HG03469 (cell line): Measurements from ENCODE around the gene SCP2D1.

ENCODE experiments used
- ATAC-seq: cut with Tn5 transposase; IDR thresholded peaks from one replicate; pipeline ENCODE4 v1.9.1; 2021; ENCODE audit warnings: mild to moderate bottlenecking, moderate library complexity, moderate number of reproducible peaks; ENCODE audit not compliant: unreplicated experiment

SCP2D1 gene

DNA sequence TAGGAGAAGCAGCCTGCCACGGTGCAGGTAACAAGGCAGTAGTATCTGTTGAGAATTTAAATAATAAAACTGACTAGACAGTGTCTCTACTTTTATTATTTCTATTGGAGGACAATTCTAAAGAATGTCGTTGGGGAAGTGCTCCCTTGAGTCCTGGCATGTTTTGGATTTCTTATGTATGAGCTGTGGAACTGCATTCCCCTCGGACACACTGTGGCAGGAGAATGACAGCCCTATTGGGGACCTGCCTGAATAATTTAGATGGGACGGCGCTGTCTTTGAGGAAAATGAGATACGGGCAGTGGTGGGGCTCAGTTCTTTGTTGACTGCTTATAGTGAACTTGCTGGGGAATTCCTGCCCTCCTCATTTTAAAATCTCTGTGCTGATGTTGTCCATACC lies 2.4 kb upstream of the SCP2D1 start:
- no peak for ATAC-seq

- ATAC-seq, result no peak
Observed at GRCh38 chr20:18811904-18812303, 1.7 kb upstream of the SCP2D1 start.

GRCh38 chr20:18815194-18815942 lies 1.8 kb downstream of the SCP2D1 start:
- ATAC-seq, result no peak

DNA sequence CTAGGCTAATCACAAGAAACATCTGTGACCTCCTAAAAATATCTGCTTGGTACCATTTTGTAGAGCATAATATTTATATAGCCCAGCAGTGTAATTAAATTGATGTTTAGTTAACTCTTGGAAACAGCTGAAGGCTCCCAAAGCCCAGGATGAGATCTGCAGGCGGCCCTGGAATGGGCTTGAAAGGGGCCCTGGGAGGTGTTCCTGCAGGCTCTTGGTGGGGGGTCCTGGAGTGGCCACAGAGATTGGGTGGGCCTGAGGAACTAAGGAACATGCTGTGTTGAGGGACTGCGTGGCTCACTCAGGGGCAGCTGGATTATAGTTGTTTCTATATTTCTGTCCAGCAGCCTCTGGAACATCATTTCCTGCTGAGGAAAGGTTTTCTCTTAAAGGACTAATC lies 9.2 kb downstream of the SCP2D1 start:
- ATAC-seq, result no peak

DNA sequence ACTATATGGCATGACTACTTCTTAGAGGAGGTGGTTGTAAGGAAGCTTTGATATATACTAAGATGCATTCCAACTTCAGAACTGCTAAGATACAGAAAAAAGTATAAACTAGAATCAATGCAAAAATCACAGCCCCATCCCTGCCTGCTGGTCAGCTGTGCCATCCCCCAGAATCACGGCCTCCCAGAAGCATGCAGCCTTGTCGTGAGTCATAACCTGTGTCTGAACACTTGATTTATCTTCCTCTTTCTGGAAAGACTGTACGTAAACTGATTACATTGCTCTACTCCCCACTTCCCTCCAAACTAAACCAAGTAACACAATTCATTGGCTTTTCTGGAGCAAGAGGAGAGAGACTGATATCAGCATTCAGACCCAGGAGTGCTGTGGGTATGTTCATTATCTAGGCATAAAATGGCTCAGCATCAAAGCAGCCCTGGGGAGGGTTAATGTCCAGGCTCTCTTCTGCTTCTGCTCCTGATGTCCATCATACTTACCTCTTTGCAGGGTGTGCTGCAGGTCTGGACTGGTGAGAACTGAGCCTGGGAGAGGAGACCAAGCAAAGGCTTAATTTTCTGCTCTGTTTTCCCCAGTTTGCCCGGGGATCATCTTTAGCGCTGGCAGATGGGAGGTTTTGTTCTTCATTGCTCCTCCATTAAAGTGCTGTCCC lies 18.4 kb downstream of the SCP2D1 start:
- no peak for ATAC-seq

DNA sequence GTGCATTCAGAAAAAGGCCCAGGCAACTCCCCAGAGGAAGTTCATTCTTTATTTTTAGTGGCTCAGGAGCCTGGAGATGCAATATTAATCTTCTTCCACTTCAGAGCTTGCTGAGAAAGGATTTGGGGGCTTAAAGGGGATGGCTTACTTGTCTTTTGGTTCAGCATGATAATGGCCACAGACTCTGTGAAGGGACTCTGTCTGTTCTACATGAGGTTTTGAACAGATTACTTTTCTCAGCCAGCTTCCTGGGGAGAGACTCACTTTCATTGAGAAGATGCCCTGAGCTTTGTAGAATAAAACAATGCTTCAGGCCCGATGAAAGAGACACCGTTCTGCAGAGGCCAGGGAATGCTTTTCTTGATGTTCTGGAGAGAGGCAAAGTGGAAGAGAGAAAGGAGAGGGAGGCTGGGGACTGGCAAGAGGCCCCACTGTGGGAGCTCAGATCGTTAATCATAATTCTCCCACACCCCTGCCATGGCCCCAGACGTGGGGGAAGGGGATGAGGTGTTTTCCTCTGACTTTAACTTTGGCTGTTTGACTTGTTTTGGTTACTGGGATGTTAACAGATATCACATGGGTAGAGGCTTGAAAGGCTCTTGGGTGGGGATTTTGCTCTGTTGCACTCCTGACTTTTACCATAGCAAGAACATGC lies 19.1 kb downstream of the SCP2D1 start:
- ATAC-seq, result no peak

DNA sequence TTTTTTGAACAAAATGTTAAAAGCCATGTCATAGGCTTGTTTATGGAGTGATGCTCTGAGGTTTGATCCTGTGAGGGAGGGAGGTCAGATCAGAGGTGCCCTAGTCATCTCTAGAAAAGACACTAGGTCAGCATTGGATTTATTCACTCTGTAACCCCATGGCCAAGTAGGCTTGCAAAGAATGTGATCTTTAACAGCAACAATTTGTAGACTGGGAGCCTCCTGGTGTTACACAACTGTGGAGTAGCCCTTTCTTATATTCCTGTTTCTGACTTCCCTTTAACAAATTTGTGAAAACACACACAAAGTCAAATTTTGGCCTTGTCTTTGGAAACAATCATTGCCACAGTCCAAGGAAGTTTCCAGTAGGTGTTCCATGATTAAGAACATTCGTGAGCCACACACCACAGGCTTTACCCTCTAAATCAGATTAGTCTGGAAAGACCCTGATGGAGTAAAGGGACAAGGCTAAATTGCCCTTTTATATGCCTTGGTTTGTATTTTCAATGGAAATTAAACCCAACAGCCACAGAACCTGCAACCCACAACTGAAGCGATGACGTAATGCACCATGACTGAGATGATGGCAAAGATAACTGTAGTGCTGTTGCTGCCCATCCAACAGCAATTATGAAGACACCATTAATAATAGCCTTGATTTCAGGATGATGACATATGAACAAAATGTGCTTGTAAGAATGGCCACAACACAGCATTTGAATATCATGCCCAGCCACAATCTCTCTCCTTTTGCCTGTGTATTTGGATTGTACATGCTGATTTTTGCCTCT lies 22.1 kb downstream of the SCP2D1 start:
- no peak for ATAC-seq

DNA sequence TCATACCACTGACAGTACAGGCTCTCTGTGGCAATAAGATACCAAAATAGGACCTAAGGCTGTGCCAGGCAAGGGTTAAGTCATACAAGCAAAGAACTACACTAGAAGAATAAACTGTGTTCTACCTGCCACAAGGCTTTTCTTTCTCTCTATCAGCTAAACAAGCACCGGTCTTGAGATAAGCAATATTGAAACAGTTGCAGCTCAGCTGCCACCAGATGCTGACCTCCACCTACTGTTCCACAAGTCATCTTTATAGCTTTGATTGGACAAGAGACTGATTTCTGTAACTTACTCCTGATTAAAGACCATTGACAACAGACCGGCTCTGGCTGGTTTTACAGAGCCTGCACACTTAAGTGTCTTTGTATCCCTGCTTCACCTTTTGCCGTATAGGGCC lies 24.1 kb downstream of the SCP2D1 start:
- ATAC-seq, result no peak

- no peak for ATAC-seq
Observed at GRCh38 chr20:18839507-18840247, 26.1 kb downstream of the SCP2D1 start.

GRCh38 chr20:18840248-18840645 lies 26.7 kb downstream of the SCP2D1 start:
- ATAC-seq, result no peak

- no peak for ATAC-seq
Observed at GRCh38 chr20:18845017-18845416, 31.4 kb downstream of the SCP2D1 start.

GRCh38 chr20:18847226-18847755 lies 33.7 kb downstream of the SCP2D1 start:
- ATAC-seq, result no peak

GRCh38 chr20:18849131-18849530 lies 35.5 kb downstream of the SCP2D1 start:
- ATAC-seq, result no peak

DNA sequence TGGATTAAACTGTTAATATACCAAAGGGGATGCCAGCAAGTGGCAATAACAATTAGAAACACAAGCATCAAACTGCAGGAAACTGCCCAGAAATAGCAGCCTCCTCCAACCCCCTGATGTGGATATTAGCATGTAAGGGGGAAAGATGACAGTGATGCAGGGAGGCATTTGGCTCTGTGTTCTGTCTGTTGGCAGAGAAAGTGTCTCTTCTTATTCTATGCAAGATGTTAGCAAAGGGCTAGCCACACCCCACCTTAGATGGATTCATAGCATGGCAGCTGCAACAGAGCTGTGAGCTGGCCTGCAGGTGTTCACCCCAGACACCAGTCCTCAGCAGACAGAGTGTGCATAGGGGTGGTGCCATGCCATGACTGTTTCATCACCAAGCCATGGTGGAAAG lies 38.0 kb downstream of the SCP2D1 start:
- no peak for ATAC-seq

- ATAC-seq, result no peak
Observed at GRCh38 chr20:18852318-18852717, 38.7 kb downstream of the SCP2D1 start.

DNA sequence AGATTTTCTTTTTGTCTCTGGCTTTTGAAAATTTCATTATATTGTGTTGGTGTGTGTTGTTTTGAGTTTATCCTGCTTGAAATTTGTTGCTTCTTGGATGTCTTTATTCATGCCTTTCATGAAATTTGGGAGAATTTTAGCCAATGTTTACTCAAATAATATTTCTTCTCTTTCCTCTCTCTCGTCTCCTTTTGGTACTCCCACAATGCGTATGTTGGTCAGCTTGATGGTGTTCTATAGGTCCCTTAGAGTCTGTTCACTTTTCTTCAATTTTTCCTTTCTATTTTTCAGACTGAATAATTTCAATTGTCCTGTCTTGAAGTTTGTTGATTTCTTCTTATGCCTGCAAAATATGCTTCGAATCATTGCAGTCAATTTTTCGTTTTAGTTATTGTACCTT lies 39.6 kb downstream of the SCP2D1 start:
- ATAC-seq, result no peak

DNA sequence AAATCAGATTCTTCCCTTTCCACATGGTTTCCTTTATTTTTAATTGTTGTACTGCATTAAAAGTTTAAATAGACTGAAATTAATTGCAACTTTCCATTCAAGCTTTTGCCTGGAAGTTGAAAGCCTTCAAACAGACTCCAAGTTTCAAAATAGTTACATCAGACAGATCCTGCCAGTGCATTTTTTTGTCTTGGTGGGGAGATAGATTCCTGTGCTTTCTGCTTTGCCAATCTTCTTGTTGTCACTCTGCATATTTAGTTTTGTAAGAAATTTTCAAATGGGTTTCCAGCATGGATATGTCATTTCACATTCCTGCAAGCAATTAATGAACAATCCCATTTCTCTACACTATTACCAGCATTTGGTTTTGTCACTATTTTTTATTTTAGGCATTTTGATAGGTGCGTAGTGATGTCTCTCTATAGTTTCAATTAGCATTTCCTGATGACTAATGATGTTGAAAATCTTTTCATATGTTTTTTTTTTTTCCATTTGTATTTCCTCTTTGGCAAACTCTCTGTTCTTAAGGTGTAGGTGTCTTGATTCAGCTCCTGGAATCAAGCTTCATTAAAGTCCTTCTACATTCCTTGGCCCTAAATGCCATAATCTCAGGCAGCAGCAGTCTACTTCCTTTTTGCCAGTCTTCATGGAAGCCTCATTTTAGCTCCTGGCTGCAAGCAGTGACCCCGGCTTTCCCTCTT lies 40.5 kb downstream of the SCP2D1 start:
- ATAC-seq, result no peak

GRCh38 chr20:18855882-18856281 lies 42.3 kb downstream of the SCP2D1 start:
- ATAC-seq, result no peak

GRCh38 chr20:18856873-18857272 lies 43.3 kb downstream of the SCP2D1 start:
- ATAC-seq, result no peak

- no peak for ATAC-seq
Observed at GRCh38 chr20:18857640-18858039, 44.1 kb downstream of the SCP2D1 start.
